Activated CD4-positive, alpha-beta memory T cell treated with anti-CD3 and anti-CD28 coated beads for 36 hours (primary cell): Measurements from ENCODE around the gene MYO10. TPM values are rescaled to one million over a fixed set of nuclear protein-coding genes. Genes with fewer than 3 reads are reported as not detected.

Experiments
- CTCF ChIA-PET: fragments of 350-600 bp; sonication (Branson Sonifier 250); formaldehyde crosslinking; loops from one replicate; lab custom pipeline; 2021; ENCODE audit warnings: antibody characterized with exemption, inconsistent platforms; lab: Charles Lee
- POLR2A ChIA-PET: fragments of 350-600 bp; sonication (Branson Sonifier 250); formaldehyde crosslinking; loops from one replicate; lab custom pipeline; 2021; ENCODE audit warnings: antibody characterized with exemption; lab: Charles Lee
- DNase-seq: peaks from one replicate; pipeline ENCODE4 v3.0.0-alpha.2; 2020
- H3K27ac Mint-ChIP-seq: one replicate; pipeline ENCODE4 v1.8.0; 2021; ENCODE audit warnings: mixed read lengths
- H3K27me3 Mint-ChIP-seq: one replicate; pipeline ENCODE4 v1.8.0; 2021; ENCODE audit warnings: mixed read lengths
- H3K36me3 Mint-ChIP-seq: one replicate; pipeline ENCODE4 v1.8.0; 2021; ENCODE audit warnings: mixed read lengths
- H3K4me1 Mint-ChIP-seq: one replicate; pipeline ENCODE4 v1.8.0; 2021; ENCODE audit warnings: low read depth, mixed read lengths
- H3K4me3 Mint-ChIP-seq: one replicate; pipeline ENCODE4 v1.8.0; 2021; ENCODE audit warnings: mild to moderate bottlenecking, mixed read lengths
- H3K9me3 Mint-ChIP-seq: one replicate; pipeline ENCODE4 v1.8.0; 2021; ENCODE audit warnings: mixed read lengths
- intact Hi-C: fragments of 100-400 bp; cut with micrococcal nuclease; formaldehyde crosslinking; loops from one replicate; pipeline ENCODE4 v1.15.1; 2023
- total RNA-seq, 2 experiments: library from RNA; stranded (reverse); gene quantifications; one replicate each; pipeline ENCODE4 v1.2.3, GENCODE V29; 2021

Gene MYO10
- total RNA-seq, 2 experiments from 2014 or later, result 0.21 to 0.34 TPM

- no peak overlapping the region for H3K27ac Mint-ChIP-seq
- H3K9me3 Mint-ChIP-seq, result no peaks in the 10 kb centered on the region
- peaks cover 2% of the 10 kb centered on the region for H3K36me3 Mint-ChIP-seq
- DNase-seq, result no peak
- CTCF ChIA-PET, result no interaction called here
- H3K4me1 Mint-ChIP-seq, result no peaks in the 10 kb centered on the region
- no peaks in the 10 kb centered on the region for H3K27me3 Mint-ChIP-seq
- intact Hi-C loops, result no loop called here
- POLR2A ChIA-PET, result no interaction called here
- no peak overlapping the region for H3K4me3 Mint-ChIP-seq
These were observed 296.9 kb downstream of the MYO10 start for GRCh38 chr5:16639206-16639605.

- no peak overlapping the region for H3K4me3 Mint-ChIP-seq
- ChIA-PET CTCF (interaction anchor here (1.4 kb wide), 1 partner anchor 9 kb away, joined by 3 read pairs; no protein-coding TSS in a partner anchor), POLR2A (no interaction called here)
- DNase-seq, result no peak
- intact Hi-C loops, result loop anchor here (5.0 kb wide), 2 partner anchors 44 to 554 kb away; no protein-coding TSS in a partner anchor
- no peaks in the 10 kb centered on the region for H3K9me3 Mint-ChIP-seq
- no peak overlapping the region for H3K27ac Mint-ChIP-seq
- H3K4me1 Mint-ChIP-seq, result peaks cover 26% of the 10 kb centered on the region
- no peaks in the 10 kb centered on the region for H3K36me3 Mint-ChIP-seq
- no peaks in the 10 kb centered on the region for H3K27me3 Mint-ChIP-seq
These were observed 307.7 kb downstream of the MYO10 start for GRCh38 chr5:16628376-16628775.

DNA sequence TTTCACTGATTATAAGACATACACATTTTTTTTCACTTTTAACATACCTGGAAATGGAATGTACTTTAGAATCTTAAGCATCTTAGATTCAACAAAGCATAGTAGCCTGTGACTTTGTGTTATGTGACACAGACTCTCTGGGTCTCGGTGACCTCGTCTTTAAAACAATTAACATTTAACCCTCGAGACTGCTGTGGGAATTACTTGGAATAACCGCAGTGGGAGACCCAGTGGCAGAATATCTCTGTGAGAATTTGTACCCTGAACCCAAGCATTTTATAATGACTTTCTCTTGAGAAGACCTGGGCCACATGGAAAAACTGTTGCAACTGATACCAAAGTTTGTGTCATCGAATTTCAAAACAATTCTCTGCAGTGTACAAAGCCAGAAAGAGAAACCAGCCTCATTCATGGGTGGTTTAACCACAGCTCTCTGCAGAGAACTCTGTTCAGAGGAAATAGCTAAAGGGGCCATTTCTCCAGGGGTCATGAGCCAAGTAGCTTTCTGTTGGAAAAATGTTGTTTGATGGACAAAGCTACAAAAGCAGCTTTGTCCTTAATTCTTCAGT is 309.3 kb downstream of the MYO10 start:
- DNase-seq, result peak; percentile 38
- Mint-ChIP-seq H3K27ac (peak overlapping the region; percentile 9), H3K4me1 (peaks cover 26% of the 10 kb centered on the region), H3K4me3 (no peak overlapping the region), H3K27me3 (no peaks in the 10 kb centered on the region), H3K9me3 (no peaks in the 10 kb centered on the region), H3K36me3 (no peaks in the 10 kb centered on the region)
- ChIA-PET POLR2A (interaction anchor here (2.4 kb wide), 1 partner anchor 10 kb away, joined by 11 read pairs; the partner anchor contains the start of gene RETREG1), CTCF (no interaction called here)
- intact Hi-C loops, result loop anchor here (1.0 to 5.0 kb wide), 5 partner anchors 9 to 556 kb away; no protein-coding TSS in a partner anchor

- no peaks in the 10 kb centered on the region for H3K9me3 Mint-ChIP-seq
- ChIA-PET CTCF (no interaction called here), POLR2A (interaction anchor here (2.4 kb wide), 1 partner anchor 8 kb away, joined by 11 read pairs; the partner anchor contains the start of gene RETREG1)
- H3K27me3 Mint-ChIP-seq, result no peaks in the 10 kb centered on the region
- intact Hi-C loops, result loop anchor here (5.0 kb wide), 2 partner anchors 47 to 557 kb away; no protein-coding TSS in a partner anchor
- no peak for DNase-seq
- H3K36me3 Mint-ChIP-seq, result no peaks in the 10 kb centered on the region
- no peak overlapping the region for H3K4me3 Mint-ChIP-seq
- peaks cover 26% of the 10 kb centered on the region for H3K4me1 Mint-ChIP-seq
- H3K27ac Mint-ChIP-seq, result no peak overlapping the region
These were observed 311.0 kb downstream of the MYO10 start for GRCh38 chr5:16625096-16625495.

DNA sequence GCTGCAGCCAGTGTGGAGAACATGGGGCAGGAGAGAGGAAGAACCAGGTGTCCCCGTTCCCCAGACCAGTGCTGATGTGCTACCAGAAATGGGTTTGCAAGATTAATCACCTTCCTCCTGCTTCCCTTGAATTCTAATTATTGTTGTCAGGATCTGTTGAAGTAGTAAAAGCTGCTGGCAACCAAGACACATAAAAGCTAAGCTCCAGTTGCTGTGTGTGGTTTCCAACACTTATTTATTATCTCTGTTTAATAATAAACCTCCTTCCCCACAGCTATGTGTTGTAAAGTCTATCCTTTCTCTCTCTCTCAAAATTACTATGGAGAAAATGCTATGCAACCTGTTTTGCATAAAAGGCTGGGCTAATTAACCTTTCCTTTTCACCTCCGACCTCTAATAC is 317.0 kb downstream of the MYO10 start:
- intact Hi-C loops, result loop anchor here (5.0 kb wide), 1 partner anchor 1947 kb away; no protein-coding TSS in a partner anchor
- H3K9me3 Mint-ChIP-seq, result no peaks in the 10 kb centered on the region
- CTCF ChIA-PET, result interaction anchor here (1.0 kb wide), 1 partner anchor 10 kb away, joined by 3 read pairs; no protein-coding TSS in a partner anchor

DNA sequence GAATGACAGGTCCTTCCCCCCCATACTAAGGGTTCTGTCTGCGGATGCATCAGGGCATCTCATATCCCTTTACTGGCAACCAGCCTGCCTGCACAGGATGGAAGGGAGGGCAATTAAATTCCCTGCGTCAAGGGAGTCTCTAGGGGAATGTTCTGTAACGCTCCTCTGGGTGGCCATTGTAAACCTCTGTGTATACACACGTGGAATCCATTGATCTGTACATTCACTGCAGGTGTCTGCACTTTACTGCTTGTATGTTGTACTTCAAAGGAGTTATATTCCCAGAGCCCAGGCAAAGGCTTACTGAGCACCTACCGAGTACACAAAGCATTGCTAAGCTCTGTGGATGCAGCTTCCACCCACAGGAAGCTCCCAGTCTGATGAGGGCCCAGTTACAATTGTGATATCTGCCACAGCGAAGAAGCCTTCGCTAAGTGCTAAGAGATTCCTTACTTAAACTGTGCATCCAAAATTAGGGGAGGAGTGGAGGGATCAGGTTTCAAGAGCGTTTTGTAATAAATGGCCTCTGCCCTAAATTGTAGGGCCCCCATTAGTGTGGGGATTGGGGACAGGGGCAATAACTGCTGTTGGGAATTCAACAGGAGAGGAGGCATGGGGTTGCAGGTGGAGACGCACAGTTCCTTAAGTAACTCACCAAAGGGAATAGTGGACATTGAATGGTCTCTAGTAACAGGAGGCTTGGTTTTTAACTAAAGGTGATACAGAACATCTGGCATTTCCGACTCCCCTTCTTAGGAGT is 317.8 kb downstream of the MYO10 start:
- H3K9me3 Mint-ChIP-seq, result no peaks in the 10 kb centered on the region
- ChIA-PET CTCF (interaction anchor here (0.6 to 1.7 kb wide), 2 partner anchors 162 to 514 kb away, joined by 3 to 7 read pairs; no protein-coding TSS in a partner anchor), POLR2A (interaction anchor here (1.7 to 2.6 kb wide), 2 partner anchors 8 to 11 kb away, joined by 5 to 11 read pairs; no protein-coding TSS in a partner anchor)
- H3K4me3 Mint-ChIP-seq, result no peak overlapping the region
- no peaks in the 10 kb centered on the region for H3K27me3 Mint-ChIP-seq
- peaks cover 1% of the 10 kb centered on the region for H3K36me3 Mint-ChIP-seq
- peaks cover 24% of the 10 kb centered on the region for H3K4me1 Mint-ChIP-seq
- intact Hi-C loops, result loop anchor here (5.0 kb wide), 1 partner anchor 1946 kb away; no protein-coding TSS in a partner anchor
- no peak overlapping the region for H3K27ac Mint-ChIP-seq
- DNase-seq, result no peak

More for the DNA sequence above, 317.0 kb downstream of the MYO10 start:
- peaks cover 1% of the 10 kb centered on the region for H3K36me3 Mint-ChIP-seq
- H3K27me3 Mint-ChIP-seq, result no peaks in the 10 kb centered on the region
- no peak overlapping the region for H3K27ac Mint-ChIP-seq
- POLR2A ChIA-PET, result no interaction called here
- no peak for DNase-seq
- peaks cover 17% of the 10 kb centered on the region for H3K4me1 Mint-ChIP-seq
- no peak overlapping the region for H3K4me3 Mint-ChIP-seq

DNA sequence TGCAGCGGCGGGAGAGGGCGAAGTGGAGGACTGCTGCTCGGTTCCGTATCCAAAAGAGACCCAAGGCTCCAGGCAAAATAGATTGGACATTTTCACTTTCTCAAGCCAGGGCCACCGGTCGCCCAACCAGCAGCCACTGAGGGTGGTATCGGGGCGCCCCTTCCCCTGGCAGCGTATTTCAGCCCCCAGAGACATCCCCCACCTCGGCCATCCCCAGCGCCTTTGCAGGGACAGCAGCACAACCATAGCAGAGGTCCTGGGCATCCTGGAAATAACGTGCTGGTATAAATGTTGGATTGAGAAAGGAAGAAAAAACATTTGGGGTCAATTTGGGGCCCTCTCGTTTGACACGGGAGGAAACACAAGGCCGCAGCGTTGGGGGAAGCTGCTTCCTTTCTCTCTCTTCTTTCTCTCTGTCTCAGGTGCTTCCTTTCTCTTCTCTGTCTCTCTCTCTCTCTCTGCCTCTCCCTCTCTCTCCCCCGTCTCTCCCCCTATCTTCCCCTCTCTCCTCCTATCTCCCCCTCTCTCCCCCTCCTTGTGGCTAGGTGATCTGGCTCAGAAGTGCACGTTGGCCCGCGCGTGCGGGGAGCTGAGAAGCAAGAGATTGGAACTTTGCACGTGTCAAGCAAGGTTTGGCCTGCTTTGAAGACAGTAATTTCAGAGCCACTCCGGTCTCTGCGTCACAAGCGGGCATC is 318.7 kb downstream of the MYO10 start:
- CTCF ChIA-PET, result interaction anchor here (0.6 to 1.7 kb wide), 4 partner anchors 13 to 515 kb away, joined by 3 to 7 read pairs (median 5); no protein-coding TSS in a partner anchor
- Mint-ChIP-seq H3K27me3 (no peaks in the 10 kb centered on the region), H3K36me3 (peaks cover 1% of the 10 kb centered on the region), H3K9me3 (no peaks in the 10 kb centered on the region), H3K4me3 (no peak overlapping the region), H3K27ac (no peak overlapping the region), H3K4me1 (peaks cover 29% of the 10 kb centered on the region)
- intact Hi-C loops, result loop anchor here (1.0 to 5.0 kb wide), 3 partner anchors 10 to 1945 kb away; no protein-coding TSS in a partner anchor
- DNase-seq, result peak; percentile 61
- POLR2A ChIA-PET, result interaction anchor here (1.7 to 2.6 kb wide), 2 partner anchors 9 to 12 kb away, joined by 5 to 11 read pairs; no protein-coding TSS in a partner anchor

- H3K27ac Mint-ChIP-seq, result peak within 1 kb of the TSS; percentile 83
These were observed 319.4 kb downstream of the MYO10 start, which contains the start of gene RETREG1 for GRCh38 chr5:16616536-16617273. Gene RETREG1, minus strand, starts transcription at chr5:16616997. Its CDS starts 26 bp downstream, at chr5:16616971.

DNA sequence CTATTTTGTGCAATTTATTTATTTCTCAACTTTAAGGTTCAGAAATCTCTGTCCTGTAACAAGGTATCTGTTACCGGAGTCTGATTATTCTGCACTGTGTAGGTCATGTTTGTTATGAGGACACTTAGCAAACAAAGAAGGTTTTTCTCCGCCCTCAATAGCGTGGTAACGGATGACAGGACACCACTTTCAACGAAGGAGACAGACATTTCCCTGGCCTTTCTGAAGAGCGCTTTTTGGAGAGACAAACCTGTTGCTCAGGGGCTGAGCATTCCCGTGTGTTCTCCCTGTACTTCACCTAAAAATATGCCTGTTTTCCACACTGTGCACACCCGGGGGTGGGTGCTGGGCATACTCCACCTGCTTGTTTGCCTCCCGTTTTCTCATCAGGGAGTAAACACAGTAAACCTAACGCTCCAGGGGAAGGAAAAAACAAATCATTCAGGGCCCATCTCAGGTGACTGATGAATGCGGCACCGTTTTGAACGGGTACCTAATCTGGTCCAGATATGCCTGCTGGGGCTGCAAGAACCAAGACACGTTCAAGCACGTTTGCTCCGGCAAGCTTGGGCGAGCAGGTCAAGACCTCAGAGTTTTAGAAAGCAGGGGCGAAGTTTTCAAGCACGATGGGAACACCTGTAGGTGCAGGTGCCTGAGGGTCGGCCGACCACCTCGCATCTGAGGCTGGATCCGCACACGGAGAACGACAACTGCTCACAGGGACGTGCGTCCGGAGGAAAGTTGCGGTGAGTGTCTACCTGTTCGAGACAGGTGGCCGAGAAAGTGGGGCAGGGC is 320.1 kb downstream of the MYO10 start:
- Mint-ChIP-seq H3K36me3 (peaks cover 1% of the 10 kb centered on the region), H3K4me3 (peak overlapping the region; percentile 95), H3K27ac (peak overlapping the region; percentile 83), H3K27me3 (no peaks in the 10 kb centered on the region), H3K4me1 (peaks cover 39% of the 10 kb centered on the region), H3K9me3 (peaks cover 3% of the 10 kb centered on the region)
- ChIA-PET POLR2A (interaction anchor here (1.7 to 2.6 kb wide), 2 partner anchors 11 to 13 kb away, joined by 5 to 11 read pairs; no protein-coding TSS in a partner anchor), CTCF (interaction anchor here (0.7 to 1.4 kb wide), 3 partner anchors 14 to 64 kb away, joined by 3 to 7 read pairs (median 3); no protein-coding TSS in a partner anchor)
- intact Hi-C loops, result loop anchor here (2.0 to 5.0 kb wide), 2 partner anchors 169 to 1944 kb away; no protein-coding TSS in a partner anchor
- peak; percentile 19 for DNase-seq

More at GRCh38 chr5:16616536-16617273, 319.4 kb downstream of the MYO10 start, which contains the start of gene RETREG1:
- H3K4me3 Mint-ChIP-seq, result peak within 1 kb of the TSS; percentile 95
- H3K36me3 Mint-ChIP-seq, result peaks cover 1% of the 10 kb centered on the region
- peak; percentile 81 for DNase-seq
- intact Hi-C loops, result loop anchor here (1.0 to 5.0 kb wide), 3 partner anchors 11 to 1944 kb away; no protein-coding TSS in a partner anchor
- peaks cover 33% of the 10 kb centered on the region for H3K4me1 Mint-ChIP-seq
- POLR2A ChIA-PET, result interaction anchor here (1.7 to 2.6 kb wide), 2 partner anchors 10 to 12 kb away, joined by 5 to 11 read pairs; no protein-coding TSS in a partner anchor
- CTCF ChIA-PET, result interaction anchor here (0.7 to 1.7 kb wide), 4 partner anchors 13 to 161 kb away, joined by 3 to 7 read pairs (median 5); no protein-coding TSS in a partner anchor
- H3K9me3 Mint-ChIP-seq, result no peaks in the 10 kb centered on the region
- no peaks in the 10 kb centered on the region for H3K27me3 Mint-ChIP-seq

- intact Hi-C loops, result loop anchor here (2.0 to 5.0 kb wide), 2 partner anchors 15 to 325 kb away; partner anchors contain the start of gene MYO10
- CTCF ChIA-PET, result no interaction called here
- Mint-ChIP-seq H3K9me3 (peaks cover 4% of the 10 kb centered on the region), H3K27ac (no peak overlapping the region), H3K27me3 (no peaks in the 10 kb centered on the region), H3K36me3 (peaks cover 2% of the 10 kb centered on the region), H3K4me3 (no peak overlapping the region), H3K4me1 (peaks cover 42% of the 10 kb centered on the region)
- DNase-seq, result no peak
- POLR2A ChIA-PET, result no interaction called here
These were observed 324.1 kb downstream of the MYO10 start for GRCh38 chr5:16612007-16612406.
